Activated T-cell treated with anti-CD3 and anti-CD28 coated beads, Interleukin-2, amount 50 U/mL, for 72 hours (primary cell): ENCODE results near the gene HIBCH. TPM values are rescaled to one million over a fixed set of nuclear protein-coding genes. Genes with fewer than 3 reads are reported as not detected.
"Not testable (repeated sequence)": the region's sequence is repeated elsewhere in the genome, so short reads cannot be mapped to it uniquely, and the experiment has no call there.

Experiments
- ATAC-seq, 2 donors: fragments of 150-1000 bp; cut with Tn5 transposase; replicated peaks in 1 of 2; 2 replicates each; pipeline ENCODE4 v1.10.0; 2021; ENCODE audit warnings: moderate library complexity in 2 of 2, mild to moderate bottlenecking in 1 of 2
- DNase-seq, 2 donors: peaks; one replicate each; pipeline ENCODE4 v3.0.0; 2021 to 2022; ENCODE audit warnings: mixed read lengths in 1 of 2
- H3K27ac Mint-ChIP-seq: one replicate; pipeline ENCODE4 v1.8.0; 2022; ENCODE audit warnings: mild to moderate bottlenecking, moderate library complexity, mixed read lengths
- H3K27me3 Mint-ChIP-seq: one replicate; pipeline ENCODE4 v1.8.0; 2022; ENCODE audit warnings: low read depth, mixed read lengths
- H3K36me3 Mint-ChIP-seq, 2 donors: one replicate each; pipeline ENCODE4 v1.8.0; 2022; ENCODE audit warnings: mixed read lengths in 2 of 2, mild to moderate bottlenecking in 1 of 2; ENCODE audit not compliant: insufficient read depth in 2 of 2
- H3K4me1 Mint-ChIP-seq: one replicate; pipeline ENCODE4 v1.8.0; 2022; ENCODE audit warnings: low read depth, mixed read lengths
- H3K4me3 Mint-ChIP-seq, 2 donors: one replicate each; pipeline ENCODE4 v1.8.0; 2022; ENCODE audit warnings: mild to moderate bottlenecking in 2 of 2, mixed read lengths in 2 of 2, moderate library complexity in 2 of 2
- H3K9me3 Mint-ChIP-seq, 2 donors: one replicate each; pipeline ENCODE4 v1.8.0; 2022; ENCODE audit warnings: mixed read lengths in 2 of 2
- total RNA-seq, 2 donors: library from RNA; stranded (reverse); gene quantifications; one replicate each; pipeline ENCODE4 v1.2.3, GENCODE V29; 2022

HIBCH gene
- total RNA-seq, 2 donors from 2014 or later: 15.2 to 23.8 TPM

DNA sequence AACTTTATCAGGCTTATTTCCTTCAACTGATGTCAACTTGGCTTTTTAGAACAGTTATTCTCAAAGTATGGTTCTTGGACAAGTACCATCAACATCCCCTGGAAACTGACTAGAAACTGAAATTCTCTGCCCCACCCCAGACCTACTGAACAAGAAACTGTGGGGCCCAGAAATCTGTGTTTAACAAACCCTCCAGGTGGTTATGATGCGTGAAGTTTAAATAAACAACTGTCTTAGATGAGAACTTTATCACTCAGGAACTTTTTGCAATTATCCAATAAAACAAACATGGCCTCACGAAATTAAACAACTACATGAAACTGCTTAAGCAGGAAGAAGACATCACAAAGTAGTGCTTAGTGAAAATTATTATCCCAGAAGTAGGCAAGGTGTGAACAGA lies 4.4 kb downstream of the HIBCH start:
- Mint-ChIP-seq H3K27ac (peak overlapping the region; percentile 24), H3K4me1 (peaks cover 60% of the 10 kb centered on the region), H3K4me3 (peak overlapping the region in 1 of 2 donors; percentile 26), H3K9me3 (no peaks in the 10 kb centered on the region), H3K27me3 (no peaks in the 10 kb centered on the region), H3K36me3 (peaks cover 8 to 12% of the 10 kb centered on the region in 2 donors)
- ATAC-seq: no peak
- no peak for DNase-seq

DNA sequence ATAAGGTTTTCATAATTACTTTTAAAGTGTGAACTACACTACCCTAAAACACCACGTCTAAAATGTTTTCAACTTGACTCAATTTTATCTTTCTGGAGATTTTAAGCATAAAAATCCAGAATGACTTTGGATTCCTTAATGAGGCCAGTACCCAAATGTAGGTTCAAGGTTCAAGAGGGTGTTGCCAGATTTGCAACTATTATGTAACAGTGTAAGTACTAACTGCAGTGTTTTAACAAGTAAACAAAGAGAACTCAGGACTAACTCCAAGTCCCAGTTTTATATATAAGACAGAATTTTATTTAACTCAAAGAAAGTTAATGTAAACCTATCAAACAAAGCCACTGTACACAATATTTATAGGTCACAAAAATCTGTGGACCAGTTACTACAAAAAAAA lies 5.7 kb downstream of the HIBCH start:
- Mint-ChIP-seq H3K27me3 (no peaks in the 10 kb centered on the region), H3K4me3 (no peak overlapping the region), H3K27ac (no peak overlapping the region), H3K4me1 (peaks cover 48% of the 10 kb centered on the region), H3K36me3 (peaks cover 2 to 16% of the 10 kb centered on the region in 2 donors), H3K9me3 (no peaks in the 10 kb centered on the region)
- DNase-seq (no peak), ATAC-seq (no peak)

DNA sequence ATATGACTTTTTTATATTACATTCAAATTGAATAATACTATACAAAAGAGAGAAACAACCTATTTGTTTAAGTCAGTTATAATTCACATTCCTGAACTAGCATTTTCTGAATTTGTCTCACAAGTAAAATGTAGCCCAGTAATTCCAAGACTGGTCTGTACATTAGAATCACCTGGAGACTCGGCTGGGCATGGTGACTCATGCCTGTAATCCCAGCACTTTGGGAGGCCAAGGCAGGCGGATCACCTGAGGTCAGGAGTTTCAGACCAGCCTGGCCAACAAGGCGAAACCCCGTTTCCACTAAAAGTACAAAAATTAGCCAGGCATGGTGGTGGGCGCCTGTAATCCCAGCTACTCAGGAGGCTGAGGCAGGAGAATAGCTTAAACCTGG lies 7.0 kb downstream of the HIBCH start:
- H3K9me3 Mint-ChIP-seq, H3K4me3 Mint-ChIP-seq, ATAC-seq, DNase-seq, H3K27me3 Mint-ChIP-seq, H3K27ac Mint-ChIP-seq: not testable (repeated sequence)
- peaks cover 36% of the 10 kb centered on the region for H3K4me1 Mint-ChIP-seq
- H3K36me3 Mint-ChIP-seq: peaks cover 2 to 16% of the 10 kb centered on the region in 2 donors

DNA sequence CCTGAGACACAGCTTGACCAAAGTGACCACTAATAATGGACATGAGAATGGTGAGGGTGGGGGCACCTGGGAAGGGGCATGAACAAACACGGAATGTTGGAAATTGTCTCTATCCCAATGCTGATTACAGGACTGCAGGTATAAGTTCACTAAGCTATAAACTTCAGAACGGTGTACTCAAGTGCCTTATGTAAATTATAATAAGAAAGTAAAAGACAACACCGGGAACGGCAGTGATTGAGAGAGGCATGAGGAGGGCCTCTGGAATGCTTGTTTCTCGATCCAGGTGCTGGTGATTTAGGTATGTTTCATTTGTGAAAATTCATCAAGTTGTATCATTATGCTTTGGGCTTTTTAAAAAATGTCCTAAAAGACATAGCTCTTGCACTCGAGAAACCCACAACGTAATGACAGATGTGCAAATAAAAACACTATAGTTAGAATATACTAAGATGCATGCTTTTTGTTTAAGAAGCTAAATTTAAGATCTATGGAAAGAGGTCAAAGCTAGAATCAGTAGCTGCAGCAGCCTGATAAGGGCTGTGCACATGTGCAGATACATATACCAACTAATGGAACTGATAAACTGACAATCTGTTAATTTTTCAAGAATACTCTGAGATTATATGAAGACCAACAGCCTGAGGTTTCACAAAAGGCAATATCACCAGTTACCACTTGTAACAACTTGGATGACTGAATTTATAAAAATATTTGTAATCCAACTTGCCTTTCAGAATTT lies 7.6 kb downstream of the HIBCH start:
- Mint-ChIP-seq H3K4me1 (peaks cover 30% of the 10 kb centered on the region), H3K27me3 (no peaks in the 10 kb centered on the region), H3K36me3 (peaks cover 2 to 16% of the 10 kb centered on the region in 2 donors), H3K9me3 (no peaks in the 10 kb centered on the region), H3K4me3 (no peak overlapping the region), H3K27ac (no peak overlapping the region)
- DNase-seq: no peak
- ATAC-seq: no peak

DNA sequence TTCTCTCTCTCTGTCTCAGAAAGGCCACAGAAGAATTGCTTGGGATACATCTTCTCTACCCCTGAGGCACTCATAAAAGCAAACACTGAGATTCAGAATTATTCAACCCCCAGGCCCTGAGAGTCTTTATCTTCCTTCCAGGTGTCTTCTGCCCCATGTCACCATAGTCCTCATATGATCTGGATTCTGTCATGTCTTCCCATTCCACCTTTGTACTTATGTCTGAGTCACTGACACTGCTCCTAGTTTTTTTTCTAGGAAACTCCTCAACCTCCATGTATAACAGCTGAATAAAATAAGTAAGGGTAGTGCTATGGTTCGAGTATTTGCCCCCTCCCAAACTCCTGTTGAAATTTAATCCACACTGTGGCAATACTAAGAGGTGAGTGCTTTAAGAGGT lies 11.6 kb downstream of the HIBCH start:
- DNase-seq: no peak
- no peak overlapping the region for H3K27ac Mint-ChIP-seq
- ATAC-seq: no peak
- H3K36me3 Mint-ChIP-seq: peaks cover 3 to 8% of the 10 kb centered on the region in 2 donors
- no peak overlapping the region for H3K4me3 Mint-ChIP-seq
- H3K4me1 Mint-ChIP-seq: no peaks in the 10 kb centered on the region
- no peaks in the 10 kb centered on the region for H3K9me3 Mint-ChIP-seq
- H3K27me3 Mint-ChIP-seq: no peaks in the 10 kb centered on the region

DNA sequence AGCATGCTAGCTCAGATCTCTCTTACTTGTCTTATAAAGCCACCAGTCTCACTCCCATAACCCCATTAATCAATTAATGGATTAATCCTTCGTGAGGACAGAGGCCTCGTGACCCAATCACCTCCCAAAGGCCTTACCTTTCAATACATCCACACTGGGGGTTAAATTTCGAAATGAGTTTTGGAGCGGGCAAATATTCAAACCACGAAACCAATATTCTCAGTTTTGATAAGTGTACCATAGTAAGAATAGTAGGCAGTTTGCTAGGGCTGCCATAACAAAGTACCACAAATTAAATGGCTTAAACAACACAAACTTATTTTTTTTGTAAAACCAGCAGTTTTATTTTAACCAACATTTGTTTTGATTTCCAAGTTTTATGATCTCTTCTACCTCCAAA lies 15.2 kb downstream of the HIBCH start:
- ATAC-seq (peak; percentile 22 to 52), DNase-seq (no peak)
- peaks cover 8 to 20% of the 10 kb centered on the region in 2 donors for H3K36me3 Mint-ChIP-seq
- no peak overlapping the region for H3K4me3 Mint-ChIP-seq
- H3K9me3 Mint-ChIP-seq: peaks cover 4 to 6% of the 10 kb centered on the region in 2 donors
- H3K4me1 Mint-ChIP-seq: peaks cover 6% of the 10 kb centered on the region
- H3K27me3 Mint-ChIP-seq: no peaks in the 10 kb centered on the region
- H3K27ac Mint-ChIP-seq: no peak overlapping the region

DNA sequence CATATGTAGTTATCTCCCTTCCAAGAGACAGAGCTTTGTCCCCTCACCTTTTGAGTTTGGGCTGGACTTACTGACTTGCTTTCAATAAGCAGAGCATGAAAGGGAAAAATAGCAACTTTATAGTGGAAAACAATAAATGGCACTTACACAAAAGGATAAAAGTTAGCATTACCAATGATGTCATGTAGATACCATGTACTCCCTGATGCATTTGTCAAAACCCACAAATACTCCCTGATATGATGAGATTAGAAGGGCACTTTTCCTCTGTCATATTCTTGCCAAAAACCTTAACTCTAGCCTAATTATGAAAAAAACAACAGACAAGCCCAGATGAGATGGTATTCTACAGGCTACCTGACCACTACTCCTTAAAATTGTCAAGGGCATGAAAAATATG lies 16.0 kb downstream of the HIBCH start:
- no peaks in the 10 kb centered on the region for H3K27me3 Mint-ChIP-seq
- no peak overlapping the region for H3K4me3 Mint-ChIP-seq
- DNase-seq: no peak
- H3K27ac Mint-ChIP-seq: no peak overlapping the region
- peaks cover 8 to 21% of the 10 kb centered on the region in 2 donors for H3K36me3 Mint-ChIP-seq
- ATAC-seq: no peak
- H3K4me1 Mint-ChIP-seq: peaks cover 6% of the 10 kb centered on the region
- H3K9me3 Mint-ChIP-seq: peaks cover 4 to 6% of the 10 kb centered on the region in 2 donors

DNA sequence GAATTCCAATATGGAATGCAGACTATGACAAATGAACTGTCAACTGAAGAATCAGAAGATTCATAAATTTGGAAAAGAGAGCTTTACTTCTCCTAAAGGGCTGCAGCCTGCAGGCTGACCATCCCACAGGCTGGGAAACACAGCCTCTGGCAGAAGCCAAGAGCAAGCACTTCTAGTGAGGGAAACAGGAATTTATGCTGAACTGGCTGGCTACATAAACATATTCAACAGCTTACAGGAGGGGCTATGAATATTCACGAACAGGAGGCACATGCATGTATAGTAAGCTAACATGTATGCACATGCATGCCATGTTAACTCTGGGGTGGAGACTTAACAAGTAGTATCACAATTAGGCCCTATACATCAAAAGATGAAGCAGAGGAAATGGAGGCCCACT lies 17.6 kb downstream of the HIBCH start:
- H3K9me3 Mint-ChIP-seq: peaks cover 4 to 6% of the 10 kb centered on the region in 2 donors
- ATAC-seq (no peak), DNase-seq (no peak)
- H3K36me3 Mint-ChIP-seq: peaks cover 8 to 21% of the 10 kb centered on the region in 2 donors
- H3K4me1 Mint-ChIP-seq: peaks cover 6% of the 10 kb centered on the region
- no peaks in the 10 kb centered on the region for H3K27me3 Mint-ChIP-seq
- no peak overlapping the region for H3K4me3 Mint-ChIP-seq
- no peak overlapping the region for H3K27ac Mint-ChIP-seq

DNA sequence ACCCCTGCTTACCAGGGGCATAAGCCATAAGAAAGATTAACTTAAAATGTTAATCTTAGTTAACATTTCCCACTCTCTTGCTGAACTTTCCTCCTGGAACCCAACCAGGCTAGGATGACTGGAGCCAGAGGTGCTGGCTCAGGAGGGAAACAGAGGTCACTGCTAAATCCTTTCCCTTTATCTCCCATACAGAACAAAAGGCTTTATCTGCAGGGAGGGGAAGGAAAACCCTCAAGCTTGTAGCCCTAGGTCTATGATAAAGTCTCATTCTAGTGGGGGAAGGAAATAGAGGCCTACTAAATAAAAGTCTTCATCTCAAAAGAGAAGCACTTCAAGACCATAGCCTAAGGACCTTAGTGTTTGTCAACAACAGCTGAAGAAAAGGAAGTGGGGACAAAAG lies 18.6 kb downstream of the HIBCH start:
- no peaks in the 10 kb centered on the region for H3K27me3 Mint-ChIP-seq
- no peak for DNase-seq
- H3K4me1 Mint-ChIP-seq: peaks cover 6% of the 10 kb centered on the region
- no peak overlapping the region for H3K27ac Mint-ChIP-seq
- H3K36me3 Mint-ChIP-seq: peaks cover 8 to 21% of the 10 kb centered on the region in 2 donors
- no peak overlapping the region for H3K4me3 Mint-ChIP-seq
- H3K9me3 Mint-ChIP-seq: peaks cover 4 to 6% of the 10 kb centered on the region in 2 donors
- no peak for ATAC-seq

DNA sequence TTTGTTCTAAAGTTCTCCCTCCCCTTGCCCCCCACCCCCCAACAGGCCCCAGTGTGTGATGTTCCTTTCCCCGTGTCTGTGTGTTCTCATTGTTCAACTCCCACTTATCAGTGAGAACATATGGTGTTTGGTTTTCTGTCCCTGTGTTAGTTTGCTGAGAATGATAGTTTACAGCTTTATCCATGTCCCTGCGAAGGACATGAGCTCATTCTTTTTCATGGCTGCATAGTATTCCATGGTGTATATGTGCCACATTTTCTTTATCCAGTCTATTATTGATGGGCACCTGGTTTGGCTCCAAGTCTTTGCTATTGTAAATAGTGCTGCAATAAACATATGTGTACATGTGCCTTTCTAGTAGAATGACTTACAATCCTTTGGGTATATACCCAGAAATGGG lies 21.7 kb downstream of the HIBCH start:
- DNase-seq, H3K27ac Mint-ChIP-seq, ATAC-seq, H3K9me3 Mint-ChIP-seq, H3K4me3 Mint-ChIP-seq, H3K4me1 Mint-ChIP-seq, H3K27me3 Mint-ChIP-seq: not testable (repeated sequence)
- H3K36me3 Mint-ChIP-seq: peaks cover 6 to 25% of the 10 kb centered on the region in 2 donors

DNA sequence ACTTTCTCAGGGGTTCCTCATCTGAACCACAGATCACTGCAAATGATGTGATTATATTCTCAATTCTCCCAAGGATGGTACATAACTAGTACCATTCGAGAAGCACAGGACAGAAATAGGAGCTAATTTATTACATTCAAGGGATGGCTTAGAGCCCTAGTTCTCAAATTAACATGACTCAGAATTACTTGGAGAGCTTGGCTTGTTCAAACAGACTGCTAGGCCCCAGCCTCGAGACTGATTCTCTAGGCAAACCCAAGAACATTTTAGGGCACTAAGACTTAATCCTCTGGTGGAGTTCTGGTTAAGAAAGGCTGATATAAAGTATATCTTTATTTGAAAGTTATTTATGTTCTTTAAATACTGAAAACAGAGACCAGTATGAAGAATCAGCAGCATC lies 35.8 kb downstream of the HIBCH start:
- no peaks in the 10 kb centered on the region for H3K27me3 Mint-ChIP-seq
- DNase-seq (no peak), ATAC-seq (no peak)
- no peaks in the 10 kb centered on the region for H3K4me1 Mint-ChIP-seq
- H3K9me3 Mint-ChIP-seq: no peaks in the 10 kb centered on the region
- H3K36me3 Mint-ChIP-seq: peaks cover 0 to 7% of the 10 kb centered on the region in 2 donors
- H3K4me3 Mint-ChIP-seq: no peak overlapping the region
- no peak overlapping the region for H3K27ac Mint-ChIP-seq

DNA sequence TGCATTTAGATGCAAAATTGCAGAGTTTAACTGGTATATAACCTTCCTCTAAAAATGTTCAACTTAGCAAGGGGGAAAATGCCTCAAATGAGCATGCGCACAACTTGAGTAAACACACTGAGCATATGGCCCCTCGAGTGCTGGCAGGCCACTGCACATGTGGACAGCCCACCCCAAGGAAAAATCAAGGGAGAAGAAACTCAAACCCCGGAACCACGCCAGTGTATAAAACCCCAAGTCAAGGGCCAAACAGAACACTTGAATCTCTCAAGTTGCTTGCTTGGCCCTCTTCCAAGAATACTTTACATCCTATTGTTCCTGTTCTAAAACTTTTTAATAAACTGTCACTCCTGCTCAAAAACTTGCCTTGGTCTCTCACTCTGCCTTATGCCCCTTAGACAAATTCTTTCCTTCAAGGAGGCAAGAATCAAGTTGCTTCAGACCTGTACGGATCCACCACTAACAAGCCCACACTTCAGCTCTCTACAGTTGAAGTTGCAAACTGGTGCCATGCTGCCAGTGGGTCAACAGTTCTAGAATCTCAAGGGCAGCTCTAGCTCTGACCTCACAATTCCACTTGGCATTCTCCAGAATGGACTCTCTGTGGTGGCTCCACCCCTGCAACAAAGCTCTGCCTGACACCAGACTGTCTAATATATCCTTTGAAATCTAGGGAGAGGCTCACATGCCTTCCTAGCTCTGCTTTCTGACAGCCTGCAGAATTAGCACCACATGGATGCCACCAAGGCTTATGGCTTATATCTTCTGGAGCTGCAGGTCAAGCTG lies 38.9 kb downstream of the HIBCH start:
- ATAC-seq: no peak
- no peaks in the 10 kb centered on the region for H3K27me3 Mint-ChIP-seq
- no peak for DNase-seq
- H3K9me3 Mint-ChIP-seq: no peaks in the 10 kb centered on the region
- peaks cover 0 to 4% of the 10 kb centered on the region in 2 donors for H3K36me3 Mint-ChIP-seq
- H3K4me1 Mint-ChIP-seq: no peaks in the 10 kb centered on the region
- H3K27ac Mint-ChIP-seq: no peak overlapping the region
- H3K4me3 Mint-ChIP-seq: no peak overlapping the region

DNA sequence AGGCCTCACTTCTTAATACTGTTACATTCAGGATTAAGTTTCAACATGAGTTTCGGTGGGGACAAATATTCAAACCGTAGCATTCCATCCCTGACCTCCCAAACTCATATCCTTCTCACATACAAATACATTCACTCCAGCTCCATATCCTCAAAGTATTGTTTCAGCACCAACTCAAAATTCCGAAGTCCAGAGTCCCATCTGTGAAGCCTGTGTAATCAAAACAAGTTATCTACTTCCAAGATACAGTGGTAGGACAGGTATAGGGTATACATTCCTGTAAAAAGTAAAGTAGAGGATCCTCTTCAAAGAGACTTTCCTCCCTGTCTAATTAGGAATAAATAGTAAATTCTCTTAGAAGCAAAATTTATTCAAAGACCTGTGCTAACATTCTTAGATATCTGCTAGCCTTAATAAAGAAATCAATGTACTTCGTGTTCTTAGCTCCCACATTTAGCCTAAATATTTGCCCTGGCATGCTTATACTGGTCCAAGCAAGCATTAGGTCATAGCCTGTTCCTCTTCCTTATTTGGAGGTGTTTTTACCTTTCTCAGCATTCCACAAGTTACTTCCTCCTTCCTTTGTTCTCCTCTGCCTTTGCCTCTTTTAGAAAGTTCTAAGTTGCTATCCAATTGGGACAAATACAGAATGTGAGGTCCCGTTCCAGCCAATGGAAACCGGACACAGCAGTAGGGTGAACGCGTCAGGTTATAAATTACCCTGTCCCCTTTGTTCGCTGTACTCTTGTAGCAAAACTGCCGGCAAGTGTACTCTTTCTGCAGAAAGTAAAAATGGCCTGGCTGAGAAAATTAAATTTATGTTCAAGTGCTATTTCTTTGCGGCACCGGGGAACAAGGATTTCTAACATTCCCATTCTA lies 40.1 kb downstream of the HIBCH start:
- H3K9me3 Mint-ChIP-seq, H3K36me3 Mint-ChIP-seq, H3K27me3 Mint-ChIP-seq, H3K4me3 Mint-ChIP-seq, ATAC-seq, H3K27ac Mint-ChIP-seq, H3K4me1 Mint-ChIP-seq, DNase-seq: not testable (repeated sequence)
